Activated CD4-positive, alpha-beta T cell treated with anti-CD3 and anti-CD28 coated beads, Interleukin-2, amount 10 ng/mL, durations not matched to agents 24 days and 14 days (primary cell): ENCODE results near the gene IL5RA. TPM values are rescaled to one million over a fixed set of nuclear protein-coding genes. Genes with fewer than 3 reads are reported as not detected.

ENCODE experiments used
- DNase-seq: peaks from one replicate; pipeline ENCODE4 v3.0.0; 2022
- H3K27ac Mint-ChIP-seq: one replicate; pipeline ENCODE4 v1.8.0; 2022; ENCODE audit warnings: mild to moderate bottlenecking, mixed read lengths
- H3K27me3 Mint-ChIP-seq: one replicate; pipeline ENCODE4 v1.8.0; 2022; ENCODE audit warnings: mixed read lengths
- H3K36me3 Mint-ChIP-seq: one replicate; pipeline ENCODE4 v1.8.0; 2022; ENCODE audit warnings: low read depth, mild to moderate bottlenecking, mixed read lengths
- H3K4me1 Mint-ChIP-seq: one replicate; pipeline ENCODE4 v1.8.0; 2021; ENCODE audit warnings: mixed read lengths
- H3K4me3 Mint-ChIP-seq: one replicate; pipeline ENCODE4 v1.8.0; 2022; ENCODE audit warnings: mild to moderate bottlenecking, moderate library complexity, mixed read lengths
- H3K9me3 Mint-ChIP-seq: one replicate; pipeline ENCODE4 v1.8.0; 2021; ENCODE audit warnings: mixed read lengths
- intact Hi-C: fragments of 100-400 bp; cut with micrococcal nuclease; formaldehyde crosslinking; loops from one replicate; pipeline ENCODE4 v1.15.1; 2023
- total RNA-seq: library from RNA; stranded (reverse); gene quantifications from 2 replicates; pipeline ENCODE4 v1.2.3, GENCODE V29; 2022

Gene IL5RA
- total RNA-seq, 1 donor from 2014 or later: not detected

- Mint-ChIP-seq H3K9me3 (no peaks in the 10 kb centered on the region), H3K36me3 (no peaks in the 10 kb centered on the region), H3K4me1 (no peaks in the 10 kb centered on the region), H3K4me3 (no peak overlapping the region), H3K27me3 (peaks cover 9% of the 10 kb centered on the region), H3K27ac (no peak overlapping the region)
- intact Hi-C loops: no loop called here
- no peak for DNase-seq
These were observed 8.3 kb downstream of the IL5RA start for GRCh38 chr3:3101660-3102458.

DNA sequence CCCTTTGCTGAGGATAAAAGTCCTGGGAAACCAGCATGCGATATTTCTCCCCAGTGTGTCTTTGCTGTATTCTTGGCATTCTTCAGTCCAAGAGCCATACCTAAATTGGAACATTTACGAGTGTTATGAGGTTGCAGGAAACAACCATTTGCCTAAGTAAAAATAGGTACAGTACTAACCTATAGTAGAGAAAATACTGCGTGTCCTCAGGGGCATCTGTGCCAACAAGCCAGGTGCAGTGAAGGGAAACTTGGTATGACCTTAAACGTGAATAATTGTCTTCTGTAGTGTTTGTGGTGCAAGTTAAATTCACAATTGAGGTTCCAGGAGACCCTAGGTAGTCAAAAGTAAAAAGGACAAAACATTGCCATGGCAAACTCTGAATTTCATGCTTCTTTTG, 12.2 kb downstream of the IL5RA start:
- intact Hi-C loops: no loop called here
- H3K27me3 Mint-ChIP-seq: no peaks in the 10 kb centered on the region
- no peaks in the 10 kb centered on the region for H3K36me3 Mint-ChIP-seq
- H3K27ac Mint-ChIP-seq: no peak overlapping the region
- no peak for DNase-seq
- no peaks in the 10 kb centered on the region for H3K9me3 Mint-ChIP-seq
- H3K4me3 Mint-ChIP-seq: no peak overlapping the region
- H3K4me1 Mint-ChIP-seq: no peaks in the 10 kb centered on the region

DNA sequence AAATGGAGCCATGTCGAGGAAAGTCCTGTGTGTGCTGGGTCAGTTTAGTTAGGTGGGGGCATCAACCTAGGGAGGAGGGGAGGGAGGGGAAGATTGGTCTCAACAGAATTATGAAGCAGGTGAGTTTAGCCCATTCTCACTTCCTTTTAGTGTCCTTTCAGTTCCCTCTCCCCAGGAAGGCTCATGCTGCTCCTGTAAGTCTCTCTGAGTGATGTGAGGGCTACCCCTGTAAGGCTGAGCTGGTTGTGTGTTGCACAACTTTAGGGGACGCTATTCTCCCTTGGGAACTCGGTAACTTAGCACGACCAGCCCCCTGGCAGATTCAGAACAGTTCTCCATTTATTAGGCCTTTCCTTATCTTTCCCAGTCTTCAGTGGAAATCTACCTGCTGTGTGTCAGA, 21.2 kb downstream of the IL5RA start:
- intact Hi-C loops: no loop called here
- H3K27ac Mint-ChIP-seq: no peak overlapping the region
- H3K9me3 Mint-ChIP-seq: no peaks in the 10 kb centered on the region
- DNase-seq: no peak
- H3K4me1 Mint-ChIP-seq: no peaks in the 10 kb centered on the region
- no peaks in the 10 kb centered on the region for H3K27me3 Mint-ChIP-seq
- no peaks in the 10 kb centered on the region for H3K36me3 Mint-ChIP-seq
- H3K4me3 Mint-ChIP-seq: no peak overlapping the region

DNA sequence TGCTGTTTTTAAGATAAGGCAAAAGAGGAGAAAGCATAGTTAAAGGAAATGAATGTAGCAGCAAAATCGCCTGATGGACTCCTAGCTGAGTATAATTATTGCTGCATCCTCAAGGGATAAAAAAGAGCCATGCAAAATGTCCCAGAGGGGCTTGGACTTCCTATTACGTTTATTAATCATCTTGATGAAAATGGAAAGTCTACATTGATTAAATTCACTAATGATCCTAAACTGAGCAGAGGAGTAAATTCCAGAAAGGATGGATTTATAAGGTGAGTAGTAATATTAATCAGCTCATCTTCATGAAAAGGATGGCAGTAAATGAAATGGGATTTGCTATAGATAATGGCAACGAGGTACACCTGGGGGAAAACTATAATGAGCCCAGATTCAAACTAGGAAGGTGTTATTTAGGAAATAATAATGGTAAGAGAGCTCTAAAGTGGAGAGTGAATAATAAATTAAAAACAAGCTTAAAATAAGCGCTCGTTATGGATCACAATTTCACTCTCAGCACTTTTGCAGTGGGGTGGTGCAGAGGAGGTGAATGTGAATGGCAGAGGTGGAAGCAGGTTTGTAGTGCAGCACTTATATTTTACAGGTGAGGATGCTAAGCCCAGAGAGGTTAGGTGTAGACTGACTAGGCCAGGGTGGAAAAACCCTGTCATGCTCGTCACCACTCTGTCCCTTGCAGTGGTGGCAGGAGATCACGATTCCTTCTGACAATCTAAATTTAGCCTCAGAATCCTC, 22.3 kb downstream of the IL5RA start:
- H3K27me3 Mint-ChIP-seq: no peaks in the 10 kb centered on the region
- no peaks in the 10 kb centered on the region for H3K36me3 Mint-ChIP-seq
- intact Hi-C loops: no loop called here
- H3K27ac Mint-ChIP-seq: no peak overlapping the region
- H3K4me3 Mint-ChIP-seq: no peak overlapping the region
- no peak for DNase-seq
- H3K9me3 Mint-ChIP-seq: no peaks in the 10 kb centered on the region
- H3K4me1 Mint-ChIP-seq: no peaks in the 10 kb centered on the region

DNA sequence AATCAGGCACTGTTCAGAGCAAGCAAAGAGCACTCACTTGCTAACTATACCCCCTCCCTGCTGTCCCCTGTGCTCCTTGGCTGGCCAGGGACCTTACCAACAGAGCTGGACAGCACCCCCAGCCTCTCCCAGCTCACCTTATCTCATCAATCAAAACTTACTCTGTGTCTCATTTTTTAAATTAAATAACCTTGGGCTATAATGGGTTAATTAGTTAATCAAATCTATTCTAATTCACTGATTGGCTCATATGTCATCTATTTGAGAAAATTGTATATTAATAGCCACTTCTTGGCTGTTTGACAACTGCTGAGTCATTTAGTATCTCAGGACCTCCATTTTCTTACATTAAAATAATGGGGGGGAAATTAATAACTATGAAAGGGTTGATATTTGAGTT, 22.9 kb downstream of the IL5RA start:
- no peak for DNase-seq
- no peaks in the 10 kb centered on the region for H3K9me3 Mint-ChIP-seq
- H3K27me3 Mint-ChIP-seq: no peaks in the 10 kb centered on the region
- H3K4me1 Mint-ChIP-seq: no peaks in the 10 kb centered on the region
- no peak overlapping the region for H3K4me3 Mint-ChIP-seq
- no peaks in the 10 kb centered on the region for H3K36me3 Mint-ChIP-seq
- H3K27ac Mint-ChIP-seq: no peak overlapping the region
- intact Hi-C loops: no loop called here

DNA sequence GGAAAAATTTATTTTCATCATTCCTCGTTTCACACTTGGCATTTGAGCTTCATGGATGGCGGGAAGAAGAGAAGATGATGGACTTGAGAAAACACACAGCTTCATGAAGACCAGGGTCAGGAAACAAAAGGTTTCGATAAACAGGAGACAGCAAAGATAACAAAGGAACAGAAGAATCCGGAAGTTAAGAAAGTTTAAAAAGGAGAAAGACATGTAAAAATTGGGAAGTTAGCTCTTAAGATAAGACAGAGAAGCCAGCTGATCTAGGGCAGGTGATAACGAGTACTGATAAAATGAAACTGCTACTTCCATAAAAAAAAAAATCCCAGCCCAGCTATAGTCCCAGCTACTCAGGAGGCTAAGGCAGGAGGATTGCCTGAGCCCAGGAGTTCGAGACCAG, 23.9 kb downstream of the IL5RA start:
- Mint-ChIP-seq H3K27me3 (no peaks in the 10 kb centered on the region), H3K27ac (no peak overlapping the region), H3K4me3 (no peak overlapping the region), H3K9me3 (no peaks in the 10 kb centered on the region), H3K4me1 (no peaks in the 10 kb centered on the region), H3K36me3 (no peaks in the 10 kb centered on the region)
- DNase-seq: no peak
- intact Hi-C loops: no loop called here

DNA sequence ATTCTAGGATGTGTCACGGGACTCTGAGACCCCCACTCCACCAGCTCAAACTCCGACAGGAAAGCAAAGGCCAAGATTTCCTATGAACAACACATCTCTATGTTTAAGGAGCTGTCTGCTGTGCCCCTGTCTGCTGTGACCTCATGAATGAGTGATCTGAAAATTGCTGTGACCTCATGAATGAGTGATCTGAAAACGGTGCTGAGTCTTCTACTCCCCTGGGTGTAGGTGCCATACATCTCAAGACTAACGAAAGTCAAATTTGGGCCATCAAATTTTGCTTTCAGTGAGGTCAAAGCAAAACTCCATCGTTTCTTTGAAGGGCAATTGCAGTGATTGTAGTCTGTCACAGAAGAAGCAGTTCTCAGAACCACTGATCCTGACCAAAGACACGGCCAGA, 24.4 kb downstream of the IL5RA start:
- H3K9me3 Mint-ChIP-seq: no peaks in the 10 kb centered on the region
- DNase-seq: no peak
- intact Hi-C loops: no loop called here
- H3K27me3 Mint-ChIP-seq: no peaks in the 10 kb centered on the region
- no peak overlapping the region for H3K27ac Mint-ChIP-seq
- H3K4me1 Mint-ChIP-seq: no peaks in the 10 kb centered on the region
- no peak overlapping the region for H3K4me3 Mint-ChIP-seq
- H3K36me3 Mint-ChIP-seq: no peaks in the 10 kb centered on the region

GRCh38 chr3:3084890-3085289, 25.3 kb downstream of the IL5RA start:
- H3K27me3 Mint-ChIP-seq: no peaks in the 10 kb centered on the region
- no peaks in the 10 kb centered on the region for H3K36me3 Mint-ChIP-seq
- DNase-seq: no peak
- H3K4me1 Mint-ChIP-seq: no peaks in the 10 kb centered on the region
- intact Hi-C loops: no loop called here
- no peak overlapping the region for H3K4me3 Mint-ChIP-seq
- H3K9me3 Mint-ChIP-seq: no peaks in the 10 kb centered on the region
- no peak overlapping the region for H3K27ac Mint-ChIP-seq

GRCh38 chr3:3082234-3082924, 27.8 kb downstream of the IL5RA start:
- Mint-ChIP-seq H3K36me3 (no peaks in the 10 kb centered on the region), H3K4me3 (no peak overlapping the region), H3K27me3 (peaks cover 4% of the 10 kb centered on the region), H3K27ac (no peak overlapping the region), H3K4me1 (no peaks in the 10 kb centered on the region), H3K9me3 (no peaks in the 10 kb centered on the region)
- intact Hi-C loops: no loop called here
- no peak for DNase-seq

DNA sequence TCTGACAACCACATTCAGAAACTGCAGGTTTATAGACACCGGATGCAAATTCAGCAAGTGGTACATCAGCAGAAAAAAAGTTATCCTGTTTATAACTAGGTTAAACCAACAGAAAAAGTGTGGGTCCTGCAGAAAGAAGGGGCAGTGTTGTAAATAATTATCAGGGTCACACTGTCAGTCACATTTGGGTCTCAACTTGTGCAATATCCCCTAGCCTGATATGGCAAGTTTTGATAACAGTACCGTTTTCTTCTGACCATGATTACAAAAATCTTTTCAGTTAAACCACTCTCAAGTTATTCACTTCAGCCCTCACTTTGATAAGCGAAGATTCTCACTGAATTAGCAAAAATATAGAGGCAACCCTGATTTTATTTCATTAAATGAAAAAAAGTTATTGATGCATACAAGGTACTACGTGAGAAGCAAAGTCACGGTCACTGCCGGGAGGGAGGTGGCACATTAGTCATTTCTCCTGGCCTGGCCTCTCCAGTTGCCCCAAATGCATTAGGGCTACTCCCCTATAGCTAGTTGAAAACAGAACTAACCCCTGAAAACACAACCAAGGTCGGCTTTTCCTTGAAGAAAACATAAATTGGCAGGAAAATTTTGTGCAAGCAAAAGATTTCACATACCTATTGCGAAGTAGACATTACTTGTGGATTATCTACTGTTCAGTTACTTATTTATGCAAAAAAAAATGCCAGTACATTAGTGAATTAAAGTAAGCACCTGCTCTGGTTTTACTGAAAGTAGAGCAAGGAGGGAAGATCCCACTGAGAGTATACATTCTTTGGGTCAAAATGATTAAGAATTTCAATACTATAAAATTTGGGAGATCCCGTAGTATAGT, 28.6 kb downstream of the IL5RA start:
- no peak for DNase-seq
- Mint-ChIP-seq H3K27me3 (peaks cover 4% of the 10 kb centered on the region), H3K27ac (no peak overlapping the region), H3K4me1 (no peaks in the 10 kb centered on the region), H3K4me3 (no peak overlapping the region), H3K9me3 (no peaks in the 10 kb centered on the region), H3K36me3 (no peaks in the 10 kb centered on the region)
- intact Hi-C loops: no loop called here

- no peak for DNase-seq
- Mint-ChIP-seq H3K36me3 (no peaks in the 10 kb centered on the region), H3K27me3 (peaks cover 4% of the 10 kb centered on the region), H3K27ac (no peak overlapping the region), H3K4me1 (no peaks in the 10 kb centered on the region), H3K9me3 (no peaks in the 10 kb centered on the region), H3K4me3 (no peak overlapping the region)
- intact Hi-C loops: no loop called here
These were observed 29.9 kb downstream of the IL5RA start for GRCh38 chr3:3080309-3080708.

DNA sequence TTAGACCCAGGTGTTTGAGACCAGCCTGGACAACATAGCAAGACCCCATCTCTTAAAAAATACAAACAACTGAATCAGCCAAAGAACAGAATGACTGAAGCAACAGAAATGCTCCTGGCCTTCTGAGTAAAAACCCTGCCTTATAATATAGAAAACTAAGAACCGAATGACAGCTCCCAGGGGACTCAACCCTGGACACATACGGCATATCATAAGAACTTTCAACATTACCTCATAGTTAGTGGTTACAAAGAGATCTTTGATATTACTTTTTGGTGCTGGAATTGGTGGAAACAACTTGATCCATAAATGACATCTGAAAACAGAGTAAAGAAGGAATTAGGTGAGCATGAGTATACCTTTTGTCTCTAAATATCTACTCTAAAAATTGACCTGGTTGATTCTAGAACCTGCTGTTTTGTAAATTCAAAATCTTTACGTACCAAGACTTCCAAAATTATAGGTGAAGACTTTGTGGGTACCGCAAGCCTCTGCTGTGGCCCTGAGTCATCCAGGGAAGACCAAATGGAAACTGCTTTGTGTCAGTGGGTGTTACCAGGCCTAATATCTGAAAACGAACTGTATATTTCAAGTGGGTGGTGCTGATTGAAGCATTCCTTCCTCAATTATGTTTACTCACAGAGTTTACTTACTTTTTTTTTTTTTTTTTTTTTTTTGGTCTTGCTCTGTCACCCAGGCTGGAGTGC, 35.5 kb downstream of the IL5RA start:
- H3K27ac Mint-ChIP-seq: no peak overlapping the region
- intact Hi-C loops: no loop called here
- peaks cover 4% of the 10 kb centered on the region for H3K27me3 Mint-ChIP-seq
- H3K9me3 Mint-ChIP-seq: no peaks in the 10 kb centered on the region
- no peak for DNase-seq
- H3K36me3 Mint-ChIP-seq: no peaks in the 10 kb centered on the region
- no peak overlapping the region for H3K4me3 Mint-ChIP-seq
- no peaks in the 10 kb centered on the region for H3K4me1 Mint-ChIP-seq

GRCh38 chr3:3071136-3071535, 39.0 kb downstream of the IL5RA start:
- intact Hi-C loops: no loop called here
- DNase-seq: no peak
- Mint-ChIP-seq H3K9me3 (no peaks in the 10 kb centered on the region), H3K27ac (no peak overlapping the region), H3K4me3 (no peak overlapping the region), H3K27me3 (no peaks in the 10 kb centered on the region), H3K36me3 (no peaks in the 10 kb centered on the region), H3K4me1 (no peaks in the 10 kb centered on the region)
